WTC11 (cell line): ENCODE results near the gene ABCB8.

Source experiments
- FOXP1 ChIP-seq: sonication (generic); formaldehyde crosslinking; IDR thresholded peaks from 2 replicates; pipeline ENCODE4 v1.8.0; 2022; ENCODE audit warnings: missing genetic modification reagents, mild to moderate bottlenecking, moderate library complexity, borderline replicate concordance
- IRF2 ChIP-seq: sonication (generic); formaldehyde crosslinking; IDR thresholded peaks from 2 replicates; pipeline ENCODE4 v1.8.0; 2022; ENCODE audit warnings: low read depth, missing genetic modification reagents, borderline replicate concordance
- TF ChIP-seq, protein P1 (sequence below): sonication (generic); formaldehyde crosslinking; IDR thresholded peaks from 2 replicates; pipeline ENCODE4 v1.8.0; 2022; ENCODE audit warnings: mild to moderate bottlenecking, missing genetic modification reagents
- TF ChIP-seq, protein P2 (sequence below): sonication (generic); formaldehyde crosslinking; IDR thresholded peaks from 2 replicates; pipeline ENCODE4 v1.8.0; 2022; ENCODE audit warnings: mild to moderate bottlenecking, missing genetic modification reagents
- TF ChIP-seq, protein P3 (sequence below): sonication (generic); formaldehyde crosslinking; IDR thresholded peaks from 2 replicates; pipeline ENCODE4 v1.8.0; 2022; ENCODE audit warnings: mild to moderate bottlenecking, missing genetic modification reagents

- no peak for TF ChIP-seq IRF2 (CRISPR knock-in tag)
- no peak for TF ChIP-seq FOXP1
- TF ChIP-seq, protein P1, sequence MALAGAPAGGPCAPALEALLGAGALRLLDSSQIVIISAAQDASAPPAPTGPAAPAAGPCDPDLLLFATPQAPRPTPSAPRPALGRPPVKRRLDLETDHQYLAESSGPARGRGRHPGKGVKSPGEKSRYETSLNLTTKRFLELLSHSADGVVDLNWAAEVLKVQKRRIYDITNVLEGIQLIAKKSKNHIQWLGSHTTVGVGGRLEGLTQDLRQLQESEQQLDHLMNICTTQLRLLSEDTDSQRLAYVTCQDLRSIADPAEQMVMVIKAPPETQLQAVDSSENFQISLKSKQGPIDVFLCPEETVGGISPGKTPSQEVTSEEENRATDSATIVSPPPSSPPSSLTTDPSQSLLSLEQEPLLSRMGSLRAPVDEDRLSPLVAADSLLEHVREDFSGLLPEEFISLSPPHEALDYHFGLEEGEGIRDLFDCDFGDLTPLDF (CRISPR knock-in tag) = no peak
- TF ChIP-seq, protein P2, sequence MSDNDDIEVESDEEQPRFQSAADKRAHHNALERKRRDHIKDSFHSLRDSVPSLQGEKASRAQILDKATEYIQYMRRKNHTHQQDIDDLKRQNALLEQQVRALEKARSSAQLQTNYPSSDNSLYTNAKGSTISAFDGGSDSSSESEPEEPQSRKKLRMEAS (CRISPR knock-in tag) = no peak
- TF ChIP-seq, protein P3, sequence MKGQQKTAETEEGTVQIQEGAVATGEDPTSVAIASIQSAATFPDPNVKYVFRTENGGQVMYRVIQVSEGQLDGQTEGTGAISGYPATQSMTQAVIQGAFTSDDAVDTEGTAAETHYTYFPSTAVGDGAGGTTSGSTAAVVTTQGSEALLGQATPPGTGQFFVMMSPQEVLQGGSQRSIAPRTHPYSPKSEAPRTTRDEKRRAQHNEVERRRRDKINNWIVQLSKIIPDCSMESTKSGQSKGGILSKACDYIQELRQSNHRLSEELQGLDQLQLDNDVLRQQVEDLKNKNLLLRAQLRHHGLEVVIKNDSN (CRISPR knock-in tag) = no peak
Observed at GRCh38 chr7:150992833-150993302, 35.4 kb upstream of the ABCB8 start.
